Mesendoderm (in vitro differentiated cells): ENCODE results near the gene SETD3. TPM values are rescaled to one million over a fixed set of nuclear protein-coding genes. Genes with fewer than 3 reads are reported as not detected.
A peak's percentile ranks its signal among the peaks of the same experiment; 100 is the strongest.

Experiments used
- DNase-seq: peaks from one replicate; pipeline ENCODE4 v3.0.0; 2013
- H2AK5ac ChIP-seq: 2 replicates; pipeline ENCODE4 v1.6.1; 2013; ENCODE audit warnings: low read length, inconsistent platforms
- H2BK120ac ChIP-seq: 2 replicates; pipeline ENCODE4 v1.6.1; 2013; ENCODE audit warnings: low read depth, mild to moderate bottlenecking, low read length, moderate library complexity, mixed read lengths
- H2BK15ac ChIP-seq: replicated peaks from 2 replicates; pipeline ENCODE4 v1.6.1; 2013; ENCODE audit warnings: low read depth, mild to moderate bottlenecking, moderate library complexity
- H2BK5ac ChIP-seq: 2 replicates; pipeline ENCODE4 v1.6.1; 2013; ENCODE audit warnings: low read length, inconsistent platforms
- H3K18ac ChIP-seq: 2 replicates; pipeline ENCODE4 v1.6.1; 2013; ENCODE audit warnings: mild to moderate bottlenecking, low read length, mixed read lengths
- H3K23ac ChIP-seq: one replicate; pipeline ENCODE4 v1.6.1; 2013; ENCODE audit warnings: low read length
- H3K27ac ChIP-seq: 2 replicates; pipeline ENCODE4 v1.5.1; 2013; ENCODE audit warnings: low read depth, mild to moderate bottlenecking, inconsistent platforms, low read length, moderate library complexity
- H3K27me3 ChIP-seq: 2 replicates; pipeline ENCODE4 v1.6.1; 2013; ENCODE audit warnings: low read length, control low read depth, mild to moderate bottlenecking, inconsistent platforms; ENCODE audit not compliant: insufficient read depth, poor library complexity
- H3K36me3 ChIP-seq: 2 replicates; pipeline ENCODE4 v1.6.1; 2013; ENCODE audit warnings: low read length, inconsistent platforms; ENCODE audit not compliant: control insufficient read depth, insufficient read depth
- H3K4ac ChIP-seq: one replicate; pipeline ENCODE4 v1.6.1; 2013; ENCODE audit warnings: low read depth, mild to moderate bottlenecking, low read length, moderate library complexity
- H3K4me1 ChIP-seq: 2 replicates; pipeline ENCODE4 v1.6.1; 2013; ENCODE audit warnings: low read depth, low read length, inconsistent platforms; ENCODE audit not compliant: control insufficient read depth
- H3K4me2 ChIP-seq: 2 replicates; pipeline ENCODE4 v1.6.1; 2013; ENCODE audit warnings: low read length
- H3K4me3 ChIP-seq: 2 replicates; pipeline ENCODE4 v1.5.1; 2013; ENCODE audit warnings: mild to moderate bottlenecking, low read length
- H3K56ac ChIP-seq: one replicate; pipeline ENCODE4 v1.6.1; 2013; ENCODE audit warnings: low read length
- H3K79me1 ChIP-seq: 2 replicates; pipeline ENCODE4 v1.6.1; 2013; ENCODE audit warnings: low read length, inconsistent platforms
- H3K79me2 ChIP-seq: 2 replicates; pipeline ENCODE4 v1.6.1; 2013; ENCODE audit warnings: mild to moderate bottlenecking, low read length; ENCODE audit not compliant: control insufficient read depth, insufficient read depth
- H3K9ac ChIP-seq: 2 replicates; pipeline ENCODE4 v1.6.1; 2013; ENCODE audit warnings: low read length, inconsistent platforms
- H4K5ac ChIP-seq: one replicate; pipeline ENCODE4 v1.6.1; 2013; ENCODE audit warnings: low read length
- H4K8ac ChIP-seq: one replicate; pipeline ENCODE4 v1.6.1; 2013; ENCODE audit warnings: low read depth, mild to moderate bottlenecking, control low read depth, low read length, moderate library complexity
- WGBS: extraction: QIAGEN DNeasy Blood & Tissue Kit; methylation state at CpG from one replicate; pipeline ENCODE4 v1.1.7; 2013; ENCODE audit warnings: low lambda C conversion rate, missing lambda C conversion rate; ENCODE audit not compliant: insufficient coverage; ENCODE audit errors: extremely low coverage; 5-methylcytosine and 5-hydroxymethylcytosine counted together
- polyA plus RNA-seq, 2 experiments: library from polyadenylated mRNA; stranded (reverse); fragments of 200-250 nt; gene quantifications; one replicate each; pipeline ENCODE4 v1.2.3, GENCODE V29; 2013

The SETD3 gene
- polyA plus RNA-seq (2013, experiment 1 of 2), result 50.4 TPM
- polyA plus RNA-seq (2013, experiment 2 of 2), result 51.1 TPM

DNA sequence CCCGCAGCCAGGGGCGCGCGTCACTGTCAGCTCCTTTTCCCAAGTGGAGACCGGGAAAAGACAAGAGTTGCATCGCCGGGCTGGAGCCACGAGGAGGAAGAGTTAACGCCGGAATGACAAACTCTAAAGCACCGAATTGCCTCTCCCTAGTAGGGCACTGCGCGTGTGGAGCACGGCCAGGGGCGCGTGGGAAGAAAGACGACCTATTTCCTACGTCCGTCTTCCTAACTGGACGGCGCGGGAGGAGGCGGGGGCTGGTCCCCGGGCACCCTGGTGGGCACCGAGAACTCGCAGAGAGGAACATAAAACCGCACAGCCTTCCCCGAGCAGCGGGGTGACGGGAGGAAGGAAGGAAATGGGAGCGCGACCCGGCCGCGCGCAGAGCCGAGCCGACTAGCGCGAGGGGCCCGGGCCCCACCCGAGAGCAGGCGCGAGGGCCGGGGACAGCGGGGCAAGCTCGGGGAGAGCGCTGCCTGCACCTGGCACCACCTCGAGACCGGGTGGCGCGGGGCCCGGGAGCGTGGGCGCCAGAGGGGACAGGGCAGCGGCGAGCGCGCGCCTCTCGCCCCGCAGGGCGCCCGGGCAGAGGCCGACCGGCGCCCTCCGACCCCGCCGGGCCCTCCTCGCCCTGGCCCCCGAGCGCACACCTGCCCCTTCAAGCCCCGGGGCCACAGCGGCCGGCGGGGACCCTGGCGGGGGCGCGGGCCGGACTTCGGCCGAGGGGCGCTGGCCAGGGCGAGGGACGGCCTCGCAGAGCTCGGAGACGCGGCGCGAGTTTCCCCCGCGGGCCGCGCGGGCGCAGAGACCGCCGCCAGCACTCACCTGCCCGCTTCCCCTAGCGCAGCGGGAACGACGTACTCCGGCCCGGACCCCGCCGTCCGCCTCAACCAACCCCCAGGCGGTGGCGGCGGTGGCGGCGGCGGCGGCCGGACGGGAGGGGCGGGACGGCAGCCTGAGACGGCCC, at the start of gene SETD3:
Gene SETD3 (minus strand): TSS at position 954 of the 964 bp plus-strand sequence. CDS start 15,054 bp downstream, outside the sequence.
- H3K9ac ChIP-seq, result peak within 1 kb of the TSS; percentile 87
- peaks cover 13% of the 10 kb centered on the region for H3K79me1 ChIP-seq
- H3K4me2 ChIP-seq, result peak within 1 kb of the TSS; percentile 76
- peak; percentile 69 for DNase-seq
- no peak within 1 kb of the TSS for H2BK15ac ChIP-seq
- H3K79me2 ChIP-seq, result peaks cover 72% of the 10 kb centered on the region
- WGBS, result no CpG with 5 or more reads among the region's 122 CpGs
- no peak within 1 kb of the TSS for H2BK120ac ChIP-seq
- no peak within 1 kb of the TSS for H2BK5ac ChIP-seq
- no peak within 1 kb of the TSS for H4K8ac ChIP-seq
- no peaks in the 10 kb centered on the region for H3K36me3 ChIP-seq
- H3K18ac ChIP-seq, result peak within 1 kb of the TSS; percentile 82
- H3K27me3 ChIP-seq, result no peaks in the 10 kb centered on the region
- peak within 1 kb of the TSS; percentile 89 for H3K4me3 ChIP-seq
- H3K4me1 ChIP-seq, result peaks cover 2% of the 10 kb centered on the region
- H4K5ac ChIP-seq, result no peak within 1 kb of the TSS
- H3K4ac ChIP-seq, result peak within 1 kb of the TSS; percentile 17
- H2AK5ac ChIP-seq, result no peak within 1 kb of the TSS
- H3K23ac ChIP-seq, result no peak within 1 kb of the TSS
- peak within 1 kb of the TSS; percentile 95 for H3K56ac ChIP-seq
- peak within 1 kb of the TSS; percentile 90 for H3K27ac ChIP-seq

DNA sequence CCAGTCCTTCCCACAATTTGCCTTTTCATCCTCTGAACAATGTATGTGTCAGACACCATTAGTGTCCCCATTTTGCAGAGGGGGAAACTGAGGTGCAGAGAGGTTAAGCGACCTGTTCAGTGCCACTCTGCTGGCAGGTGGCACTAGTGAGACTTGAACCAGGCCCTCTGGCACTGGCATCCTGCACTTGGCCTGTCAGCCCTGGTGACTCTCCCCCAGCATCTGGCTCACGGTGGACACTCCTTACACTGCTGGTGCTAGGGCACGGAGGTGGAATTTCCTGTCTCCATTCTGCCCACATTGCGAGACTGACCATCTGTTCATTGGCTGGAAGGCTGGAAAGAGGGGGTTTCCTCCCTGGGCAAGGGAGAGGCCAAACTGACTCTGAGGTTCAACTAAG, 49.2 kb upstream of the SETD3 start:
- Histone ChIP-seq H3K27ac (no peak overlapping the region), H3K23ac (no peak overlapping the region), H4K8ac (no peak overlapping the region), H2AK5ac (no peak overlapping the region), H3K4ac (no peak overlapping the region), H3K56ac (no peak overlapping the region), H3K79me1 (no peaks in the 10 kb centered on the region), H3K4me3 (no peak overlapping the region), H2BK5ac (no peak overlapping the region), H3K27me3 (no peaks in the 10 kb centered on the region), H3K4me1 (peaks cover 3% of the 10 kb centered on the region), H3K9ac (no peak overlapping the region), H3K4me2 (no peak overlapping the region), H4K5ac (no peak overlapping the region), H3K79me2 (no peaks in the 10 kb centered on the region), H3K18ac (no peak overlapping the region), H2BK120ac (no peak overlapping the region), H3K36me3 (no peaks in the 10 kb centered on the region), H2BK15ac (no peak overlapping the region)
- no CpG with 5 or more reads among the region's 4 CpGs for WGBS
- no peak for DNase-seq

DNA sequence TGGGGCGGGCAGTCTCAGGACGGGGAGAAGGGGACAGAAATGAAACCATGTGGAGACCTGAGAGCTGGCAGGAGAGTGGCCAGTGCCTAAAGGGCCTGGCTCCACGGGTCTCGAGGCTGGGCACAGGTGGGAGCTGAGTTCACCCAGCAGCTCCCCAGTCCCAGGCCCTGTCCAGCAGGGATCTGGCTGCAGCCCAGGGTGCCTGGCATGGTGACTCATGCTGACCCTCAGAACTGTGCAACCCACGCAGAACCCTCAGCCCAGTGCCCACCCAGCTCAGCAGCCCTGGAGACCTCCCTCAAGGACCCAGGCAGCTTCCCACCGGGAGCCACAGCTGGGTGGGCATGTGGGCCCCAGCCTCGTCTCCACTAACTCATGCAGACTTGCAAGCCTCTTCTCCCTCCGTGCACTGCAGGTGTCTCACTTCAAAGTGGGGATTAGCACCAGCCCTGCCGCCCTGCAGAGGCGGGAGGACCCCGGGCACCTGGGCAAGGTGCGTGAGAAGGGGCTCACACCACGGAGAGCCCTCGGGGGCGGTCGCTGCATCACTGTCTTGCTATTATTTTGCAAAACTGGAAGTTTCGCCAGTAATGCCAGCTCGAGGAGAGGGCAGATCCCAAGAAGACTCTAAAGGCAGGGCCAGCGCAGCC, 46.9 kb upstream of the SETD3 start:
- Histone ChIP-seq H3K79me2 (no peaks in the 10 kb centered on the region), H2BK120ac (no peak overlapping the region), H3K27me3 (no peaks in the 10 kb centered on the region), H3K4me2 (no peak overlapping the region), H3K23ac (no peak overlapping the region), H3K18ac (no peak overlapping the region), H2AK5ac (no peak overlapping the region), H3K27ac (no peak overlapping the region), H3K4me3 (no peak overlapping the region), H3K9ac (no peak overlapping the region), H4K5ac (no peak overlapping the region), H4K8ac (no peak overlapping the region), H2BK15ac (no peak overlapping the region), H3K4me1 (peaks cover 11% of the 10 kb centered on the region), H3K36me3 (no peaks in the 10 kb centered on the region), H2BK5ac (no peak overlapping the region), H3K4ac (no peak overlapping the region), H3K56ac (no peak overlapping the region), H3K79me1 (no peaks in the 10 kb centered on the region)
- WGBS, result no CpG with 5 or more reads among the region's 19 CpGs
- no peak for DNase-seq

DNA sequence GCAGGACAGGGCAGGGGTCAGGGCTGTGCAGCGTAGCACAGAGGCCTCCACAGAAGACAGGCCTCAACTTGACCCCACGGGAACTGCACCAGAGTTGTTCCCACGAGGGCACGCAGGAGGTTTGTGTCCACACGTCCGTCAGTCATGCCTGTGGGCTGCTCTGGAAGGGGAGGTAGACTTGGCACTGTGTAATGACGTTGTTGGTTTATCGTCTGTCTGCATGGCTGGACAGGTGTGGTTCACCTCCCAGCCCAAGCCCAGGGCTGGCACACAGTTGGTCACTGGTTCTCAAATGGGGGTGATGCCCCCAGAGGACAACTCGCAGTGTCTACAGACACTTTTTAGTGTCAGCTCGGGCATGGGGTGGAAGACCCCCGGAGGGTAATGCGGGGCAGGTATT, 46.4 kb upstream of the SETD3 start:
- WGBS, result no CpG with 5 or more reads among the region's 12 CpGs
- H3K4me3 ChIP-seq, result no peak overlapping the region
- H3K79me1 ChIP-seq, result no peaks in the 10 kb centered on the region
- H4K8ac ChIP-seq, result no peak overlapping the region
- H3K27me3 ChIP-seq, result no peaks in the 10 kb centered on the region
- H3K18ac ChIP-seq, result no peak overlapping the region
- H3K36me3 ChIP-seq, result no peaks in the 10 kb centered on the region
- no peak overlapping the region for H3K27ac ChIP-seq
- H3K4me1 ChIP-seq, result peaks cover 11% of the 10 kb centered on the region
- DNase-seq, result no peak
- no peak overlapping the region for H3K23ac ChIP-seq
- H3K4me2 ChIP-seq, result no peak overlapping the region
- H2BK120ac ChIP-seq, result no peak overlapping the region
- H3K79me2 ChIP-seq, result no peaks in the 10 kb centered on the region
- H2AK5ac ChIP-seq, result no peak overlapping the region
- no peak overlapping the region for H2BK15ac ChIP-seq
- H3K9ac ChIP-seq, result no peak overlapping the region
- H3K56ac ChIP-seq, result no peak overlapping the region
- no peak overlapping the region for H2BK5ac ChIP-seq
- H4K5ac ChIP-seq, result no peak overlapping the region
- no peak overlapping the region for H3K4ac ChIP-seq

DNA sequence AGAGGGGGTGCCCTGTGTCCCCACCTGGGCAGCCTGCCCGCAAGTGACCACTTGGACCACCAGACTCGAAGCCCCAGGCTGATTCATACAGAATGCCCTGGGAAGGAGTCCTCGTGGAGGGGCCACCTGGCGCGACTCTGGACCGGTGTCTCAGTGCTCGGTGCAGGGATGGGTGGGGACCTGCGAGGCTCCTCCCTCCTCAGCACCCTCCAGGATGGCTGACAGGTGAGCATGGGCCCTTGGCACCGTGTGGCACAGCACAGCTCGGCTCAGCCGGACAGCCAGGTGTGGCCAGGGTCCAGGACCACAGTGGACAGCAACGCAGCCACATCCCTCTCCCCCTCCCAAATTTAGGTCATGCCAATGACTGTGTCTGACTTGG, 45.0 kb upstream of the SETD3 start:
- Histone ChIP-seq H3K79me1 (no peaks in the 10 kb centered on the region), H3K18ac (no peak overlapping the region), H2BK120ac (no peak overlapping the region), H2BK5ac (no peak overlapping the region), H3K23ac (no peak overlapping the region), H3K27me3 (no peaks in the 10 kb centered on the region), H3K9ac (no peak overlapping the region), H3K4ac (no peak overlapping the region), H3K27ac (no peak overlapping the region), H4K8ac (no peak overlapping the region), H3K36me3 (no peaks in the 10 kb centered on the region), H3K79me2 (no peaks in the 10 kb centered on the region), H3K4me2 (no peak overlapping the region), H2AK5ac (no peak overlapping the region), H3K56ac (no peak overlapping the region), H2BK15ac (no peak overlapping the region), H3K4me3 (no peak overlapping the region), H4K5ac (no peak overlapping the region), H3K4me1 (peaks cover 9% of the 10 kb centered on the region)
- DNase-seq, result no peak
- WGBS, result no CpG with 5 or more reads among the region's 12 CpGs
